ENCODE data around the gene DSCAML1.

The DSCAML1 gene

DNA sequence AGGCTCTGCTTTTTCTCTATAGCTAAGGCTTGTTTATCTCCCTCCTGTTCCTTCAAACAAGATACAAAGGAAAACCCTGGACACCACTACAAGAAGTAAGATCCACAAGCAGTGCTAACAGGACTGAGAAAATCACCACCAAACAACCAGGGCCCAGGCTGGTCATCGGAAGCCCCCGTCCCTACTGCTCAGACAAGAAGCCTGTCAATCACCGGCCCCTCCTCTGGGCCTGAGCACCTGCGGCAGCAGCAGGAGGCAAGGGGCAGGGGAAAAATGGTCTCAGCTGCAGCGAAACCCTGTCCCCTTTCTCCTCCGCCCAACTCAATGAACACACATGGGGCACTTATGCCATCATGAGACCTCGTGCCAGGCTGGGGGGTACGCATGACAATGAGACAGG, 314.1 kb downstream of the DSCAML1 start:
- H3K4me3 ChIP-seq (replicated peaks; ENCODE audit: low read depth, low read length), result no peak overlapping the region
- DNase-seq (ENCODE audit: extremely low read depth, low read depth), result no peak
- TF ChIP-seq CTCF (IDR thresholded peaks at IDR 0.05; ENCODE audit: low read depth, low read length, missing control alignments), result no peak

DNA sequence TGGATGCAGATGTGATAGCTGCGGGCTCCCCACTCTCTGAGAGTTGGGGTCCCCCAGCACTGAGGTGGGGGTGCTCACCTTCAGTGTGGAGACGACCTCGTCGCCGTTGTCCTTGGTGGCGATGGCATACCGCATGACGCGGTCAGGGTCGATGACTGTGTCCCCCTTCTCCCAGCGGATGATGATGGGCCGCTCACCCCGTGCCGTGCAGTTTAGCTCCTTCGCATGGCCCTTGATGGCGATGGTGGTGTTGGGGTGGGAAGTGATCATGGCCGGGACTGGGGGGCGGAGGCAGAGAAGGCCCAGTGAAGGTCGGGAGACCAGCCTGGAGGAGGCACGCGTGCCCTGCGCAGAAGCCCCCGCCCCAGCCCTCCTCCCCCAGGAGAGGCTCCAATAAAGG, 315.1 kb downstream of the DSCAML1 start:
- no peak overlapping the region for H3K4me3 ChIP-seq (replicated peaks; ENCODE audit: low read depth, low read length)
- no peak for DNase-seq (ENCODE audit: extremely low read depth, low read depth)
- TF ChIP-seq CTCF (IDR thresholded peaks at IDR 0.05; ENCODE audit: low read depth, low read length, missing control alignments), result no peak

DNA sequence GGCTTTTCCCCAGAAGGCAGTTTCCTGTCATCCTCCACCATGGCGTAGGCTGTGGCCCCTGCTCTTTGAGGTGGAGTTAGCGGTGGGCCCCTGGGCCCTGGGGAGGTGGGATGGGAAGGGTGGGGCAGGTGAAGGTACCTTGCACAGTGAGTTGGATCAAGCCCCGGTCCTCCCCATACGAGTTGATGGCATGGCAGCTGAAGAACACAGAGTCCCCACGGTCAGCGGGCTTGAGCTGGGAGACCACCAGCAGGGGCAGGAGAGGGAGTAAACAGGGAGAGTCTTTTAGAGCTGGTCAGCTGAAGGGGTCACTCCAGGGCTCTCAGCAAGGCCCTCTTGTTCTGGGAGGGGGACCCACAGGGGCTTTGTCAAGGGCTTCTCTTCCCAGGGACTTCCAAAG, 316.0 kb downstream of the DSCAML1 start:
- TF ChIP-seq CTCF (IDR thresholded peaks at IDR 0.05; ENCODE audit: low read depth, low read length, missing control alignments), result no peak
- no peak for DNase-seq (ENCODE audit: extremely low read depth, low read depth)
- H3K4me3 ChIP-seq (replicated peaks; ENCODE audit: low read depth, low read length), result no peak overlapping the region

GRCh38 chr11:117480221-117480620, 316.8 kb downstream of the DSCAML1 start:
- H3K4me3 ChIP-seq (replicated peaks; ENCODE audit: low read depth, low read length), result no peak overlapping the region
- no peak for TF ChIP-seq CTCF (IDR thresholded peaks at IDR 0.05; ENCODE audit: low read depth, low read length, missing control alignments)
- DNase-seq (ENCODE audit: extremely low read depth, low read depth), result no peak

- DNase-seq (ENCODE audit: extremely low read depth, low read depth), result no peak
- H3K4me3 ChIP-seq (replicated peaks; ENCODE audit: low read depth, low read length), result no peak overlapping the region
- TF ChIP-seq CTCF (IDR thresholded peaks at IDR 0.05; ENCODE audit: low read depth, low read length, missing control alignments), result no peak
Observed at GRCh38 chr11:117479372-117479771, 317.6 kb downstream of the DSCAML1 start.

DNA sequence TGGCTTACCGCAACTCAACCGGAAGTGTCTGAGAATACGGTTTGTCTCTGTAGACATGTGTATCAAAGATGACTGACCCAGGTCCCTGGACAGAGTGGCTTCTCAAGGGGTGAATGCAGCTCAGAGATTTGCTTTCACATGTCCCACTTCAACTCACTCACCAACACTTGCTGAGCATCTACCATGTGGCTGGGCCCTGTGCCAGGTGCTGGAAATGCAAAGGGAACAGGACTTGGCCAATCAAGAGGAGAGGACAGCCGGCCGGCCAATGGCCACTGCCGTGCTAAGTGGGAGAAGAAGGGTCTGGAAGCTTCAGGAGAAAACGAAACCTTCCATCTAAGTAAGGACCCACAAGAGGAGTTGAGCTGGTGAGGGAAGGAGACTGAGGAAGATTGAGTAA, 318.1 kb downstream of the DSCAML1 start:
- no peak for TF ChIP-seq CTCF (IDR thresholded peaks at IDR 0.05; ENCODE audit: low read depth, low read length, missing control alignments)
- DNase-seq (ENCODE audit: extremely low read depth, low read depth), result no peak
- H3K4me3 ChIP-seq (replicated peaks; ENCODE audit: low read depth, low read length), result no peak overlapping the region

DNA sequence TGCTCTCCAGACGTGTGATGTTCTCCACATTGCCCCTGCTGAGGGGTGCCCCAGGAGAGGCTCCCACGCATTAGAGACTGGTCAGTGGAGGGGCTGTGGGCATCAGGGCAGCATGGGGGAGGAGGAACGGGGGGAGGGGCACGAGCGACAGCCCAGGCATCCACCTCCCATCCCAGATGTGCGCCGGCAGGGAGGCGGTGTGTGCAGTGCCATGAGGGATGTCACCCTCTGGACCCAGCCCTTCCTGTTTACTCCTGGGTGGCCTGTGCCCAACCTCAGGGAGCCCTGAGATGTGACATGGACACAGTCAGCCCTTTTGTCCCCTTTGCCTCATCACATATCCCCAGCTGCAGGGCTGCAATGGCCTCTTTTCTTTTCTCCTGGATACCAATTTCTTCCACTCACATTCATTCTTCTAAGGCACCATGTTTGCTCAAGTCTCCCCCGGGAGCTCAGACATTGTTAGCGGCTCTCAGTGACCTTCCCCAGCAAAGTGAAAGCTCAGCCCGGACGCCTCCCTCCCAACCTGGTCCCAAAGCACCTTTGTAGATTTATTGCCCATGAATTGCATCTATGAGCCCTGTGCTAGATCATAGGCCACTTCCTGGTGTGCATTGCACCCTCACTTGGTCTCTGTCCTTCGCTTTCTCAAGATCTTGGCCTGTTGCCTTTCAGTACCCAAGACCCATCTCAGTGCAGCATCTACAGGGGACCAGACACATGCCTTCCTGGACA, 318.7 kb downstream of the DSCAML1 start:
- no peak for DNase-seq (ENCODE audit: extremely low read depth, low read depth)
- TF ChIP-seq CTCF (IDR thresholded peaks at IDR 0.05; ENCODE audit: low read depth, low read length, missing control alignments), result no peak
- H3K4me3 ChIP-seq (replicated peaks; ENCODE audit: low read depth, low read length), result no peak overlapping the region
